ENCODE results near the gene TSHZ3. TPM values are rescaled to one million over a fixed set of nuclear protein-coding genes. Genes with fewer than 3 reads are reported as not detected.

The TSHZ3 gene
- total RNA-seq, 1 donor from 2014 or later = 82.5 TPM

DNA sequence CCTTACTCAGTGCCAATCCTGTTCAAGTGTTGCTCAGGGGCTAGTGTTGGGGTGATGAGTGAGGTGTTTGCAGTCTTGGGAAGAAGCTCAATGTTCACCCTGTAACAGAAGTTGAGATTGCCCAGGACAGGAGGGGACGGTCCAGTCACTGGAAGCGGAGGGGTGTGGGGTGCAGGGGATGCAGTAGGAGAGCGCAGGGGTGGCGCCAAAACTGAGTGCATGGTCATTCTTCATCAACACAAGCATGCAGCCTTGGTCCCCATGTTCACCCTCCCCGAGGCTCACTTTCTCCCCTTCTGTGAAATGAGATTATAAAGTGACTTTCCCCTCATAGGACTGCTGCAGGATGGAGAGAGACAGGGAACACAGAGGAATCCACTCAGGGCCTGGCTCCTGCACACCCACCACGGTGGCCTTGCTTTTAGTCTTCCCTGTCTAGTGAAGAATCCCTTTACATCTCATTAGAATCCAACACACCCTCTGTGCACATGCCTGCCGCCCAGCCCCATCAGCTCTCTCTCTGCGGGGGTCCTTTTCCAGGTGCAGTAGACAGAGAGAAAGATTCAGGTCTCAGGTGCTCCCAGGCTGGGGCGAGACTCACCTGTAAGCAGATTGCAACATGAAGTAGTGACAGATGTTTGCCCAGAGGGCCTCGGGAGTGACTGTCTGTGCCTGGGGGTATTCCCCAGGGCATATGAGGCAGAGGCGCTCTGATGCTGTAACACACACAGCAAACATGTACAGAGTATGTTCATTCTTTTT, 93.2 kb downstream of the TSHZ3 start:
- TF ChIP-seq, protein P1, sequence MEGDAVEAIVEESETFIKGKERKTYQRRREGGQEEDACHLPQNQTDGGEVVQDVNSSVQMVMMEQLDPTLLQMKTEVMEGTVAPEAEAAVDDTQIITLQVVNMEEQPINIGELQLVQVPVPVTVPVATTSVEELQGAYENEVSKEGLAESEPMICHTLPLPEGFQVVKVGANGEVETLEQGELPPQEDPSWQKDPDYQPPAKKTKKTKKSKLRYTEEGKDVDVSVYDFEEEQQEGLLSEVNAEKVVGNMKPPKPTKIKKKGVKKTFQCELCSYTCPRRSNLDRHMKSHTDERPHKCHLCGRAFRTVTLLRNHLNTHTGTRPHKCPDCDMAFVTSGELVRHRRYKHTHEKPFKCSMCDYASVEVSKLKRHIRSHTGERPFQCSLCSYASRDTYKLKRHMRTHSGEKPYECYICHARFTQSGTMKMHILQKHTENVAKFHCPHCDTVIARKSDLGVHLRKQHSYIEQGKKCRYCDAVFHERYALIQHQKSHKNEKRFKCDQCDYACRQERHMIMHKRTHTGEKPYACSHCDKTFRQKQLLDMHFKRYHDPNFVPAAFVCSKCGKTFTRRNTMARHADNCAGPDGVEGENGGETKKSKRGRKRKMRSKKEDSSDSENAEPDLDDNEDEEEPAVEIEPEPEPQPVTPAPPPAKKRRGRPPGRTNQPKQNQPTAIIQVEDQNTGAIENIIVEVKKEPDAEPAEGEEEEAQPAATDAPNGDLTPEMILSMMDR (IDR thresholded peaks at IDR 0.05; ENCODE audit: unreplicated experiment) = no peak
- no peak for DNase-seq (ENCODE audit: low spot score in 2 of 2, unreplicated experiment in 2 of 2)
- no peaks in the 10 kb centered on the region for H3K9me3 Mint-ChIP-seq
- no peak overlapping the region for H3K27ac Mint-ChIP-seq
- no peaks in the 10 kb centered on the region for H3K36me3 Mint-ChIP-seq
- H3K4me3 Mint-ChIP-seq = no peak overlapping the region
- no peaks in the 10 kb centered on the region for H3K27me3 Mint-ChIP-seq (ENCODE audit: low read depth)
- peaks cover 17% of the 10 kb centered on the region for H3K4me1 Mint-ChIP-seq

DNA sequence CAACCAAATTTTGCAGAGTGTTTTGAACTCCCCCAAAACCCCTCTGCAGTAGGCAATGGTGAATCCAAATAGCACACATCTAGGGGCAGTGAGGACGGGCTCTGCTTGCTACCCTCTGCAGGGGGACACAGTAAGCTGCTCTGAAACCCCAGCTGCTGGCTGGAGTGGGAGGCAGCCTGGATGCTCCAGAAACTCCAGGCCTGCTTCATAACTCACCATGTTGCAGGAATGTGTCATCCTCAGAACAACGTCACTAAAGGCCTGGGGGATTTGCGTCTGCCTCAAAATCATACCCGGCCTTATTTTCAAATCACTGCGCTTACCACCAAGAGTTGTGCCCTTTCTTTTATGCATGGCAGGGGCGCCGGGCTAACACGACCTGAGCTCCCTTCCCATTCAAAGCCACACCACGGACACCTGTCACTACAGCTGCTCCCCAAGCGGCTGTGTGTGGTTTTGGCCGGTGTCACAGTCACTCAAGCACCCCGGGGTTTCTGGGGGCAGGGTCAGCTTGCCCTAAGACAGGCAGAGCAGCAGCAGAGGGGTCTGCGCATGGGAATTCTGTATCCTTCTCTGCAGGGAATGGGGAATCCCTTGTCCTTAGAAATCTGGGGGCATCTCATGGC, 93.9 kb downstream of the TSHZ3 start:
- no peaks in the 10 kb centered on the region for H3K9me3 Mint-ChIP-seq
- no peak for DNase-seq (ENCODE audit: low spot score in 2 of 2, unreplicated experiment in 2 of 2)
- no peak overlapping the region for H3K4me3 Mint-ChIP-seq
- no peaks in the 10 kb centered on the region for H3K36me3 Mint-ChIP-seq
- H3K4me1 Mint-ChIP-seq = peaks cover 17% of the 10 kb centered on the region
- H3K27ac Mint-ChIP-seq = no peak overlapping the region
- TF ChIP-seq, protein P1 (IDR thresholded peaks at IDR 0.05; ENCODE audit: unreplicated experiment) = no peak
- H3K27me3 Mint-ChIP-seq (ENCODE audit: low read depth) = no peaks in the 10 kb centered on the region

DNA sequence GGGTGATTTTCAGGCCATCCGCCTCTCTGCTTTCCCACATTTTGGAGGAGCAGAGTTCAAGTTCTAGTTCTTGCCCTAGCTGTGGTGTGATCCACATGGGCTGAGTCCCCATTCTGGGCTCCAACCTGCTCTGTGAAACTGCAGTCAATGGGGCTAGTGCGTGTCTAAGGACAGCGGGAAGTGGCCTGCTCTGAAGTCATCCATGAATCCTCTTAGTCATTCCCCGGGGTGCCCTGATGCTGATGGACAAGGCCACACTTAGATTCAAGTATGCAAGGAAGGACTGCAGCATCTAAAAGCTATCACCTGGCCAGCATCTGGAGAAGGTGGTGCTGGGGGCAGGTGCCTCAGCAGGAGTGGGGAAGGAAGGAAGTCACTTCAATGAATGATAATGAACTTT, 94.6 kb downstream of the TSHZ3 start:
- Mint-ChIP-seq H3K36me3 (no peaks in the 10 kb centered on the region), H3K9me3 (no peaks in the 10 kb centered on the region), H3K4me1 (peaks cover 17% of the 10 kb centered on the region), H3K4me3 (no peak overlapping the region), H3K27ac (no peak overlapping the region), H3K27me3 (ENCODE audit: low read depth) (no peaks in the 10 kb centered on the region)
- TF ChIP-seq, protein P1 (IDR thresholded peaks at IDR 0.05; ENCODE audit: unreplicated experiment) = no peak
- no peak for DNase-seq (ENCODE audit: low spot score in 2 of 2, unreplicated experiment in 2 of 2)

DNA sequence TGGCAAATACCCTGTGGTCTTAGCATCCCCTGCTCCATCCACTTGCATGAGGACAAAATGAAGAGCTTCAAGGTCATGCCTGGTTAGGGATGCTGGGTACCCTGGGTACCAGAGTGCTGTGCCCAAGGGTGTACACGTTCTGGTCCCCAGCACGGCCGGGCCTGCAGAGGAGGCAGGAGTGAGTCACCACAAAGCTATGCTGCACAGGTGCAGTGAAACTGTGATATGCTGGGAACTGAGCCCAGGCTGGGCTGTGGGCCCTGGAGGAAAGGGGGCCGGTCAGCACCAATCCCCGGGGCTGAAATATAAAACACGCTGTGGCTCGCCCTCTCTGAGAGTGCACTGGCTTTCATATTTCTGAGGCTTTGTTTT, 95.1 kb downstream of the TSHZ3 start:
- no peak overlapping the region for H3K27ac Mint-ChIP-seq
- no peaks in the 10 kb centered on the region for H3K27me3 Mint-ChIP-seq (ENCODE audit: low read depth)
- DNase-seq (ENCODE audit: low spot score in 2 of 2, unreplicated experiment in 2 of 2) = no peak
- TF ChIP-seq, protein P1 (IDR thresholded peaks at IDR 0.05; ENCODE audit: unreplicated experiment) = no peak
- H3K4me1 Mint-ChIP-seq = peaks cover 17% of the 10 kb centered on the region
- no peaks in the 10 kb centered on the region for H3K9me3 Mint-ChIP-seq
- no peak overlapping the region for H3K4me3 Mint-ChIP-seq
- no peaks in the 10 kb centered on the region for H3K36me3 Mint-ChIP-seq

DNA sequence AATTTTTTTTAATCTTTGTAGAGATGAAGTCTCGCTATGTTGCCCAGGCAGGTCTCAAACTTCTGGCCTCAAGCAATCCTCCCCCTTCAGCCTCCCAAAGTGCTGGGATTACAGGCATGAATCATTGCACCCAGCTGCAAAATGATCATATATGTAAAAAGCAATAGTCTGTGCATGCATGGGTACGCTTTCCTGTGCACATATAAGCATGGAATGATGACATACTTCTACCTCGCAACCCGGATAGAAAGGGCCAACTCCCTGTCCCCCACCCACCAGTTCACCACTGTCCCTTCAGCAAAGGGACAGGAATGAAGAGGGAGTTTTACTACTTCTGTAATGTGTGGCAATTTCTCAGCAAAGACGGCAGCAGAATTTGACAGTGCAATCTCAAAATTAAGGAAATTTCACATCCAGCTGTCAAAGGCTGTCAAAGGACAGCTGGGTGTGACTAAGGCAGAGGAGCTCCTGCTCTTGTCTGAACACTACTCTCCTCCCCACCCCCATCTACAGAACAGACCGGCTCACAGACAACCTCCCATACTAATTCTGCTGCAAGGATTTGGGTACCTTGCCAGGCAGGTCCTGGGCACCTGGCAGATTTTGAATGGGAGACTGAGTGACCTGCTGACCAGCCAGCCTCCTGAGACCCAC, 95.6 kb downstream of the TSHZ3 start:
- TF ChIP-seq, protein P1 (IDR thresholded peaks at IDR 0.05; ENCODE audit: unreplicated experiment) = no peak
- no peak for DNase-seq (ENCODE audit: low spot score in 2 of 2, unreplicated experiment in 2 of 2)
- no peaks in the 10 kb centered on the region for H3K9me3 Mint-ChIP-seq

More for the DNA sequence above, 95.6 kb downstream of the TSHZ3 start:
- H3K4me1 Mint-ChIP-seq = peaks cover 17% of the 10 kb centered on the region
- no peaks in the 10 kb centered on the region for H3K36me3 Mint-ChIP-seq
- H3K27me3 Mint-ChIP-seq (ENCODE audit: low read depth) = no peaks in the 10 kb centered on the region
- H3K4me3 Mint-ChIP-seq = no peak overlapping the region
- H3K27ac Mint-ChIP-seq = no peak overlapping the region

Measured in mesothelial cell of epicardium (in vitro differentiated cells).